ENCODE measurements around the gene DNER.

The DNER gene

DNA sequence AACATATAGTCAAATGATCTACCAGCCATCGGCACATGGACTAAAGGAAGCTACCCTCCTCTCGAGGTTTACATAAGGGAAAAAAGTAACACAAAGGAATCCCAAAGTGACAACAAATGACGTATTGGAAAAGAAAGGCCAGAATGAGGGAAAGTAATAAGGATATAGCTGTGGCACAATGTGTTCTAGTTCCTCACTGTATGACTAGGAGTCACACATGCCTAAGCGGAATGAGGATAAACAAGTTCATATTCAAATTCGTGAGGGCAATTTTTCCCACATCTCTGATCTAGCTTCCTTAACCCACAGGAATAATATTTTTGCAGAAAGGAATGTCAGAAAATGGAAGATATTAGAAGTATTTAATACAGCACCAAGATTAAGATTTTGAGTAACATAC is 281.0 kb downstream of the DNER start:
- DNase-seq (ENCODE audit: low read depth), result no peak

DNA sequence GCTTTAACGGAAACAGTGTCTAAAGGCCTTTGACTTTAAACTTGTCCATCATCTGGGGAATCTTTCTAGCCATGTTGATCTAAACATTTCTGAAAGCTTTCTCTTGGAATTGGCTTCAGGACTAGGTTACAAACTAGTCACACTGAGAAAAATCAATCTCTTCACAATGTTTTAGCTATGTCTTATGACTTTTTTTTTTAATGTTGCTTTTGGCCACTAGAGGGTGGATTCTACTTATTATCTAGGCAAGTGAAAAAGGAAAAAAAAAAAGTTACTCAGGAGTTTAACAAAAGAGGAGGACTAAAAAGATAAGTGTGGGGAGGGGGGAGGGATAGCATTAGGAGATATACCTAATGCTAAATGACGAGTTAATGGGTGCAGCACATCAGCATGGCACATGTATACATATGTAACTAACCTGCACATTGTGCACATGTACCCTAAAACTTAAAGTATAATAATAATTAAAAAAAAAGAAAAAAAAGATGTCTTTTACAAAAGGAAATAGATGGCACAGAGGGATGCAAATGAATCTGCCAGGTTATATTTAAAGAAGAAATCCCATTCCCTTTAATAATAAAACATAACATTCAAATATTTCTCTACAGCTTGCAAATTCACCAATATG is 282.9 kb downstream of the DNER start:
- DNase-seq (ENCODE audit: low read depth), result no peak

DNA sequence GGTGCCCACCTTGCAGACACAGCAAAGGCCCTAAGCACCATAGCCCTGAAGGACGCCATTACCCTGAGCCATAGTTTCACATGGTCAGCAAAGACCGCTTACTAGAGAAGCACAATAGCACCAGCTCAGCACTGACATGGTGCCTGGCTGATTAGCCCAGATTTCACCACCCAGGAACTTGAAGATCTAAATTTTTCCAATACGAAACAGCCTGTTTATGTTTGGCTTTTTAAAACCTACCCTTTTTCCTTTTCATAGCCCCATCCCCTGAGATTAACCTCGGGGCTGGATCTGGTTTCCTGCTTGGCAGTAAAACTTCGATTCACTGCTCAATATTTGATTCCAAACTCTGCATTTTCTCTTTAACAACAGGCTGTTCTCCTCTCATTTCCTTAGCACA is 284.8 kb downstream of the DNER start:
- DNase-seq (ENCODE audit: low read depth), result no peak

DNA sequence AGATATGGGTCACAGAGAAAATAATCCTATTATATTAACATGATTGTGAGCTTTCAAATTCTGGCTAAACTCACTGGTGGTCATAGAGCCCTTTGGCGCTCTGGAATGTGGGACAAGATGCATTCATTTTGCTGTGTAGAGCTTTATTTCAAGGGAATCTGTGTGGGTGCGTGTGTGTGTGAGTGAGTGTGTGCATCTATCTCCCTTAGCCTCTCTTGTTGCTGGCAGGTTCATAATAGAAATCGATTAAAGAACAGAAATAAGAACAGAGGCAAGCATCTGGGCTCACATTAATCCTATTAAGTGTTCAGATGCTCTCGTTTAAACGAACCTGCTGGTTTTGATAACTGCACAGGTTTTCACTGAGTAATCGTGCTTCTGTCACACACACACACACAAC is 287.9 kb downstream of the DNER start:
- no peak for DNase-seq (ENCODE audit: low read depth)

DNA sequence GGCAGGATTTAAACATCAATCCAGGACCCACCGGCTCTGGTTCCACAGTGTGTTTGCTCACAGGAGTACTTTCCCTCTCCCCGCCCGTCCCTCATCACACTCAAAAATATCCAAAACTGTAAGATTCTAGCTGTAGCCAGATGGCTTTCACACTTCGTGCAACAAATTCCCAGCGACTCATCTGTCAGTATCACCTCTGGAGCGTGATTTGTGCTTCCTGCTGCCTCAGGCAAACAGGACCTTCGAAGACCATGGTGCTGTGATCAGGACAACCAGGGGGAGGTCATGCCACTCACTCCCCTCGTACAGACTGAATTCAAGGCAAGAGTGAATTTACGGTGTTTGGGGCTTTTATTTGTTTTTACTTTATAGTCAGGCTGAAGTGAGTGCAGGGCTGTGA is 288.8 kb downstream of the DNER start:
- no peak for DNase-seq (ENCODE audit: low read depth)

DNA sequence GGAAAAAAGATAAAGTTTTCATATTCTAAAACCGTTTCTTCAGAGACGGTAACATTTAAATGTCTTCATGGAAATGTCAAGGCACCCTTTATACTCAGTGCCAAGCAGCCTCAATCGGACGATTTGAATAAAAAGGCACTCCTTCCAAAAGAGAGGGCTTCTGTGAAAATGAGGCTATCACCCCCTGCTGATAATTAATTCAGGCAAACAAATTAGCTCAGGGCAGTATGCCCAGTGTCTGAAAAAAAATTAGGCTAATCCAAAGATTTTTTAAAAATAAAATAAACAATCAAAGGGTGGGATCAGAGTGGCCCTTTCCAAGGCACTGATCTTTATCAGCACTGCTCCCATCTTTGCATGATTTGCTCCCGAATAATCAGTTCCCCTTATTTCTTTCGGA is 292.3 kb downstream of the DNER start:
- DNase-seq (ENCODE audit: low read depth), result no peak

DNA sequence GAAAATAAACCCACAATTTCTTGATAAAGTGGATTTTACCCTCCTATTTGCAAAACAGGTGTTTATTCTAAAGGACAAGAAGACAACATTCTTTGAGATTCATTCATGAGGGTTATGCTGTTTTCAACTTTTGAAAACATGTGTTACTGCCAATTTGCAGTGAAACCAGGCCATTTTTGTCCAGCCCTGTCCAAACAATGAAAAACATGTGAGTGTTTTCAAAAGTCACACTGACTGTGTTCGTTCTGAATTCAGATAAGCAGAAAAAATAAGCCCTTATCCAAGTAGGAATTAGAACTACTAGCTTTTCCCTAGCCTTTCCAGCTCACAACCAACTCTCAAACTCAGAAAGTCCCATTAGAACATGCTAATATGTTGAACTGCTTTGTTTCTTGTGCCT is 295.2 kb downstream of the DNER start:
- no peak for DNase-seq (ENCODE audit: low read depth)

DNA sequence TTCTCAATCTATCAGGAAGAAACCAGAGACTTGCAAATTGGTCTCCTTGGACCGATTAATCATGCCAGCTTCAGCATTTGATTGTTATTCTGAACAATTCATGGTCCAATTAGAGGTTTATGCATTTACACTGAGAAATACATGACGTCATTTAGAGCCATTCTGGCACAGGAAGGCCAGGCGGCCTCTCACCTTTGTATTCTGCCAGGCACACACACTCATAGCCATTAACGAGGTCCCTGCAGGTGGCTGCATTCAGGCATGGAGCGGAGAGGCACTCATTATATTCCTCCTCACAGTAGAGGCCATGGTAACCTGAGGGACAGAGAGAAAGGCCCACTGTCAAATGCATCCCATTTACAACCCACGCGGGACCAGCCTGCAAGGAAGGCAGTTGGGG is 296.4 kb downstream of the DNER start:
- DNase-seq (ENCODE audit: low read depth), result no peak

DNA sequence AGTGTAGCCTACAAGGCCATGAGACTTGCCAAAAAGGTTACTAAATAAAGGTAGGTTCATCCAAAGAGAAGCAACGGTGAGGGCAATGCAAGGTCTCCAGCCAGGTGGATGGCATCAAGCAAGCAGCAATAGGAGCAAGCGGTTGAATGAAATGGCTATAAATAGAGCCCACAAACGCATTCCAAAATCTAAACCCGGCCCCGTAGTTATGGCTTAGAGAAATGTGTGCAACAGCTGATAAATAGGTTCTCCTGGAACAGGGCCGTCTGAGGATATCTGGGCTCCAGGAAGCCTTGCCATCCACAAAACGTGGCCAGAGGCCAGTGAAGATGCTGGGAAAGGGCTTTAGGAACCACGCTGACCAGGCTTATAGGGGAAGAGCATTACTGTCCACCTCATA is 297.2 kb downstream of the DNER start:
- DNase-seq (ENCODE audit: low read depth), result no peak

DNA sequence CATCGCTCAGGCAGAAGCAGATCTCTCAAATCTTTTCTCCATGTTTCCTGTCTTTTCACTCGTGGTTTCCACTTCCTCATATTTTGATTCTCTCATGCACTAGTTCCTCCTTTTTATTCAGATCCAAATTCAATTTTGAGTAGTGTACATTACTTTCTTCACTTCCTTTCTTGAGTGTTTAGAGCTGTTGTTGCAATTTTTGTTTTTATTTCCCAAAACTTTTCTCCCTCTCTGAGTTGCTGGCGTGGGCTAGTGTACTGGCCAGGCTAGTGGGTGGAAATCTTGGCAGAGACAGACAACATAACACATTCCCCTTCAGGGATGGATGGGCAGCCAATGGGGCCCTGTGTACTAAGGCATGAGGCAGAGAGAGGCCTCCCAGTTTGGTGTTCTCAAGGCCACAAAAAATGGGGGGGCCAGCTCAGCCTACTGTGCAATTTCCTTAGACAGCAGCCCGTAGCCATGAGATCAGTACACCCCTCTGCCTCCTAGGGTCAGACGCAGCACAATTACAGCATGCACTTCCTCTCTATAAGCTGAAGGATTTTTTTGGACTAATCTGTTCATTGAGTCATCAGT is 298.1 kb downstream of the DNER start:
- DNase-seq (ENCODE audit: low read depth), result no peak

DNA sequence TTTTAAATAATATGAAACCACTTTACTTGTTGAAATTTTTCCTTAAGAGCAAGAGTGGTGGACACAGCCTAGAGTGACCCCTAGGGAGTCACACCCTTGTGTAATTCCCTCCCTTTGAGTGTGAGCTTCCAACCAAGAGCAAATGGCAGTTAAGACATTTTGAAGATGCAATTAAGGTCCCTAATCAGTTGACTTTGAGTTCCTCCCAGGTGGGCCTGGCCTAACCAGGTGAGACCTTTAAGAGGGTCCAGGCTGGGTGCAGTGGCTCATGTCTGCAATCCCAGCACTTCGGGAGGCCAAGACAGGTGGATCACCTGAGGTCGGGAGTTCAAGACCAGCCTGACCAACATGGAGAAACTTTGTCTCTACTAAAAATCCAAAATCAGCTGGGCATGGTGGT is 299.7 kb downstream of the DNER start:
- DNase-seq (ENCODE audit: low read depth), result no peak

DNA sequence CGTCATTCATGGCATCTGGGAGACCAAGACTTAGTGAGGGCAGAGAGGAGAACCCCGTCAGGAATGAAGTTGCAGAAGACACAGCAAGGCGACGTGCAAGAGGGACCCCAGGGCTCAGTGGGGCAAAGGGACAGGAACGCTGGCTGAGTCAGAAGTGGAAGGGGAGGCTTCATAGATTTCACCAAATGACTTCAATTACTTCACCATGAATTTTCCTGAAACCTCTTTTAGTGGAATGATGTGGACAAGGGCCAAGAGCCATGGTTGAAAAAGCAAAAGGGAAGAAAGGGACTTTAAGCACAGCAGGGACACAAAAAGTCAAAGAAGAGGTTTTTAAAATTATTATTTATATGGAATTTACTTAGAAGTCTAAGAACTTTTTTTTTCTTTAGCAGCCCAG is 301.7 kb downstream of the DNER start:
- DNase-seq (ENCODE audit: low read depth), result no peak

DNA sequence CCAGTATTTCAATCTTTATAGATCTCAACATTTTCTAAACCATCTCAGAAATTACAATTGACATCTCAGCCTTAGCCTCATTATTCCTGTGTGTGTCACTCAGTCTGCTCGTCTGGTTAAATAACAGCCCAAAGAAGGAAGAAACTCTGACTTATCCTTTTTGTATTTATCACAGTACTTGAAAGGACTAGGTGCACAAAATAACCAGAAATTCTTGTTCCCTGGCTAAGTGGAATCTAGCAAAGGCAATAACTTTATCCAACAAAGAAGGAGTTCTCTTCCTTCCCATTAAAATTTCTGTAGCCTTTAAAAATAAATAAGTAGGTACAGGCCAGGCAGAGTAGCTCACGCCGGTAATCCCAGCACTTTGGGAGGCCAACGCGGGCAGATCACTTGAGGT is 303.4 kb downstream of the DNER start:
- no peak for DNase-seq (ENCODE audit: low read depth)

DNA sequence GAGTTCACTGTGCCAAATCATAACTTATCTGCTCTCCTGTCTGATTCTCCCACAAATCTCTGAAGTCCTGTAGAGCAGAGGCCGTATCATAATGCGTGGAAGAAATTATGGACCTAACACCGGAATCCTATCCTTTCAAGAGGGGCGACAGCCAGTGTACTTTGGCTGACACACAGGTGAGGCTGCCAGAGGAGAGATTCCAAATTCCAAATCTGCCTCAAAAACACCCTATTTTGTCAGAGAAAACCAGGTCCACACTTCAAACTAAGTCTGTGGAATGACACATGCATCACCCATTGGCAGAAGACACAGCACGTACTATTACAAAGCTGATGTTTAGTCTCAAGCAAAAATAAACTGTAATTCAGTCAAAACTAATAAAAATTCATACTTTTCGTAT is 304.1 kb downstream of the DNER start:
- DNase-seq (ENCODE audit: low read depth), result no peak

DNA sequence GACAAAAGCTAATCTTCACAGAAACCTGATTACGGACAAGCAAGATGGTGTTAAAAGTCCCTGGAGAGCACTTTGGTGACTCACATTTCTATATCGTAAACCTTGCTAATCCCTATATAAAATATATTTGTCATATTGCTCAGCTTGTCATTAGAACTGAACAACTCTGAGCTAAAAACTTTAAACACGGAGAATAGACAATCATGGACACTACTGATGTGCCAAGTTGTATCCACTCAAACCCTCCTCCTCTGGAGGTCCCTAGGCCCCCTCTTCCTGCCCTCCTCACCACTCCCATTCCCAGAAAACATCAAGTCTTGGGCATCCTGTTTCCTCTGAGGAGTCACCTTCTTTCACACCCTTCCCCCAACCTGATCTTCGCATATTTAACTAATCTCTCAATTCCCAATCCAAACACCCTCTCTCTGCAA is 304.6 kb downstream of the DNER start:
- DNase-seq (ENCODE audit: low read depth), result no peak

DNA sequence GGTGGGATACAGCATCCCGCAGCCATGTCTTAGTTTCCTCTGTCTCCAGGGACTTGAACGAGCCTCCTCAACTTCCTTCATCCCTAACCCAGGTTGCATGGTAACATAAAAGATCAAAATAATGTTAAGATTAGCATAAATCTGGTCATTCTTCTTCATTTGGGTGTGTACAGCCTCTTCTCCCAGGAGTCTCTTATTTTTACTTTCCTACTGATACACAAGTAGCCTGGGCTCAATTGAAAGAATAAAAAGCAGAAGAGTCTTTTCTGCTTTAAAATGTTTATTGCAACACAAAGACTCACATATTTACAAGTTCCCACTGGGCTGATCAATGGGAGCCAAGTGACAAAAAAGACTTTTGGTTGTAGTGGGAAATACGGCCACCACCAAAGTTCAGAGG is 305.4 kb downstream of the DNER start:
- DNase-seq (ENCODE audit: low read depth), result no peak

DNA sequence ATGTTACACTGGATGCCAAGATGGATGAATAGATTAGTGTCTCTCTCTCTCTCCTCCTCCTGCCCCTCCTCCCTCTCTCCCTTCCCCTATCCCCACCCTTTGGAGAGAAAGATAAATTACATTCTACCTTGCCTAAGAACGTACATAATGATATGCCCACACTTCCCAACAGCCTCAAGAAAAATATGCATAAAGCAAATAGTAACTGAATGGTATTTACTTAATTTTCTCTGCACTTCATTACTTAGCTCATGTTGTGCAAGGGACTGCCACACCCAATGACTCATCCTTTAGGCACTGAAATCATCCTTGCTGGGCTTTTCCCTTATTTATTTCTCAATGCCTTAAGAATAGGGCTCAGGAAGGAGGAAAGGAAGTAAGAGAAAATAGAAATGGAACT is 306.0 kb downstream of the DNER start:
- DNase-seq (ENCODE audit: low read depth), result peak; percentile 80

DNA sequence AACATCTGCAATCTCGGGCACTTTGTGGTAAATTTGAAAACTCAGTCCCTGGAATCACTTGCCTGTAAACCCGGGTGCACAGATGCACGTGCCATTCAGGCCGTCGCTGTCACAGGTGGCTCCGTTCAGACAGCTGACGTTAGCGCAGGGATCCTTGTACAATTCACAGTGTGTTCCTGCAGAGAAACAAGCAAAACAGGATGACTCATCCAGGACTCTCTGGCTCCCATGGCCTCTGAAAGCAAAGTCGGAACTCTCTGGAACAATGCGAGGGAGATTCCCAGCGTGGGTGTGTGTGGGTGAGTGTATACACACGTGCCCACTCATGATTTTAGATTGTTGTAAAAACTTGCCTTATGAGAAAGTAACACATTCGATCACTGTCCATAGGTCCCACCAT is 307.2 kb downstream of the DNER start:
- peak; percentile 69 for DNase-seq (ENCODE audit: low read depth)

DNA sequence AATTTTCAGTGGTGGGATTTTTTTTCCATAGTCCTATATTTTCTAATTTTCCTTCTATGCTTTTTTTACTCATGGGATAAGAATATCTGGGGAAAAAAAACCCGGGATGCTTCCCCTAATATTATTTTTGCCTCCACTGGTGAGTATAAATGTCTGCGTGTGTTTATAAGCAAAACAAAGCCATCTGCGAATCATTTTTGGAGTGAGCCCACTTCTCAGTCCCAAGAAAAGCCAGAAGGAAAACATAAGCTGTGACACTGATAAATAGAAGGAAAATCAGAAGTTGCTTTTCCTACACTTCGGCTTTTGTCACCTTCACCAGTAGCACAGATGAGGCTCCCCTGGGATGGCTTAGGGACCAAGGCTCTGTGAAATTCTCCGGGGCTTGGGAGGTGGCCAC is 308.6 kb downstream of the DNER start:
- DNase-seq (ENCODE audit: low read depth), result no peak

DNA sequence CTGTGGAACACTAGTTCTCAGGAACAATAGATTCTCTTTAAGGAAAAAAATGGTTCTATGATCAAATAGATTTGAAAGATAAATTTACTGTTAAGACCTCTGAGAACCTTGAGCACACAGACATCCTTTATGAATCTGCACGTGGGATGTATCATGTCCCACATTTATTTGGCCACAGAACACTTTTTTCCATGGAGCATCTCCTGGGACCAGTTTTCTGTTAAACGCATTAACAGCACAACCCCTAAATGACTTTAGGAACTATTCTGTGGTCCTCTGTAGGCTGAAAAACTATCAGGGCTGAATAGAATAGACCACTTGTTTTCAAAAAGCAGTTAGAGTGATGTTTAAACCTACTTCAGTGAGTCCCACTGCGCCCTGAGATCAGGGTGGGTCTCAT is 311.1 kb downstream of the DNER start:
- DNase-seq (ENCODE audit: low read depth), result no peak

DNA sequence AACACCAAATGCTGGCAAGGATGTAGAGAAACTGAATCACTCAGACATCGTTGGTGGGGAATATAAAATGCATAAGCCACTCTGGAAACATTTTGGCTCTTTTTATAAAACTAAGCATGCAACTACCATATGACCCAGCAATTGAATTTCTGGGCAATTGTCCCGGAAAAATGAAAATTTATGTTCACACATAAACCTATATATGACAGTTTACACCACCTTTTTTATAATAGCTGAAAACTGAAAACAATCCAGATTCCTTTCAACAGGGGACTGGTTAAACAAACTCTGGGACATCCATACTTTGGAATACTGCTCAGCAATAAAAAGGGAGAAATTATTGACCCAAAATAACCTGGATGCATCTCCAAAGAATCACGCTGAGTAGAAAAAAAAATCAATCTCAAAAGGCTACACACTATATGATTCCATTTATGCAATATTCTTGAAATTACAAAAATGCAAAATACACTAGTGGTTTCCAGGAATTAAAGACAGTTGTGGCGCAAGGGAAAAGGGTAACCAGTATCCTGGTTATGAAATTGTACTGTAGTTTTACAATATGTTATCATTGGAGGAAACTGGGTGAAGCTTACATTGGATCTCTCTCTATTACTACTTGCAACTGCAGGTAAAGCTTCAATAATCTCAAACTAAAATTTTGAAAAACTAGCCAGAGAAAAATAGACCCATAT is 313.0 kb downstream of the DNER start:
- DNase-seq (ENCODE audit: low read depth), result no peak

DNA sequence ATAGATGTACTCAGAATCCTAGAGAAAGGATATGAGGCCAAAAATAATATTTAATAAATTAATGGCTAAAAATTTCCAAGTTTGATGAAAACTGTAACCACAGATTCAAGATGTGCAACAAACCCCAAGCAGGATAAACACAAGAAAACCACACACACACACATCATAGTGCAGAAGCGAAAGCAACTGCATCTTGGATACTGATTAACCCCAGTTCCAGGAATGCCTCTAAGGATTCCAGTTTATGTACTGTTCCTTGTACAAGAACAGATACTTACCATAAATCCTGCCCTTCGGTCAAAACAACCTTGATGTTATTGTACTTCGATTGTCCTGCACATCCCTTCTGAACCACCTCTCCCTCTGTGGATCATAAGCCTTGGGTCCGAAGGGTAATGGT is 320.4 kb downstream of the DNER start:
- no peak for DNase-seq (ENCODE audit: low read depth)

DNA sequence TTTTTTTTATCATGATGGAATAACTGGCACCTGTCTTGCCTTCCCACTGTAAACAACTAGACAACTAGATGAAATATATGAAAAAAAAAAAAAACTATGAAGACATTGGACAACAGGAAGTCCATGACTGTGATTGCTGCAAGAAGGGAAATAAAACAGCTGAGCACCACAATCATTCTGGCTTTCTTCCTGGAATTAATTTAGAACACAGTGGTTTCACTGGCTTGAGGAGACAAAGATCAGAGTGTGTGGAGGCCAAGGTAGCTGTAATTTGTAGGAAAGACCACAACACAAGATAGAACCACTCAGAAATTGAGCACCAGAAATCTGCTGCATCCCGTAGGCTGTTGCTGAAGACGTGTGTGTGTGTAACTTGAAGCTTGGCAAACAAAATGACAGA is 322.2 kb downstream of the DNER start:
- peak; percentile 35 for DNase-seq (ENCODE audit: low read depth)

DNA sequence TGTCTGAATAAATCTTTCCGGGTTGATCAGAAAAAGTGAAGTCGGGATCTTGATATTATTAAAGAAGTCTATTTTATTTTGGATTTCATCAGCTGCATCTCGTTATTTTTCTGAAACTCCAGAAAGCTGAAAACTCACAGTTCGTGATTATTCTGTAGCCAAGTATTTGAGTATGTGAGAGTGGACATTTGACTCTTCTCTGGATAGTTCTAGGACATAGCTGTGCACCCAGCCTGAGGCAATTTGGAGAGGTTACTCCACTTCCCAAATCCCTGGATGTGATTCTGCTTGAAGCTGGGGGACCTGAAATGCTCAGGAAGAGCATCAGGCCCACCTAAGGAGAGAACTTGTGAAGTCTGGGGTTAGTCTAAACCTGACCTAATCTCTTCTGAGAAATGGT is 325.6 kb downstream of the DNER start:
- DNase-seq (ENCODE audit: low read depth), result no peak
